Lung (tissue), 12 donors: ENCODE results near the gene NCOA6. TPM values are rescaled to one million over a fixed set of nuclear protein-coding genes. Genes with fewer than 3 reads are reported as not detected.

Source experiments
- ATAC-seq: fragments of 200-7000 bp; cut with Tn5 transposase; one replicate; pipeline ENCODE4 v1.9.1; 2020; ENCODE audit warnings: moderate number of reproducible peaks; ENCODE audit not compliant: insufficient read depth, low FRiP score
- DNase-seq, 3 donors: peaks; one replicate each; pipeline ENCODE4 v3.0.0-alpha.2; 2013 to 2017
- H3K27ac ChIP-seq, 2 donors: one replicate each; pipeline ENCODE4 v1.5.1; 2013; ENCODE audit warnings: mild to moderate bottlenecking in 2 of 2, moderate library complexity in 2 of 2, control low read depth in 1 of 2, inconsistent platforms in 1 of 2, low read depth in 1 of 2, low read length in 1 of 2
- H3K27me3 ChIP-seq, 3 donors: one replicate each; pipeline ENCODE4 v1.5.1; 2013; ENCODE audit warnings: low read length in 2 of 3; ENCODE audit not compliant: control insufficient read depth in 3 of 3, insufficient read depth in 3 of 3
- H3K36me3 ChIP-seq, 4 donors: one replicate each; pipeline ENCODE4 v1.5.1; 2013; ENCODE audit warnings: low read length in 4 of 4, mild to moderate bottlenecking in 1 of 4, moderate library complexity in 1 of 4; ENCODE audit not compliant: control insufficient read depth in 4 of 4, insufficient read depth in 4 of 4
- H3K4me1 ChIP-seq, 5 donors: one replicate each; pipeline ENCODE4 v1.5.1; 2013; ENCODE audit warnings: low read length in 5 of 5, mild to moderate bottlenecking in 2 of 5, moderate library complexity in 1 of 5; ENCODE audit not compliant: control insufficient read depth in 5 of 5, insufficient read depth in 5 of 5
- H3K4me3 ChIP-seq: one replicate; pipeline ENCODE4 v1.5.1; 2013; ENCODE audit warnings: mild to moderate bottlenecking, control low read depth, moderate library complexity
- H3K9ac ChIP-seq, 2 donors: one replicate each; pipeline ENCODE4 v1.5.1; 2013; ENCODE audit warnings: low read length in 2 of 2, control low read depth in 1 of 2; ENCODE audit not compliant: insufficient read depth in 1 of 2
- H3K9me3 ChIP-seq, 4 donors: one replicate each; pipeline ENCODE4 v1.5.1; 2013; ENCODE audit warnings: low read length in 3 of 4, mild to moderate bottlenecking in 1 of 4, moderate library complexity in 1 of 4; ENCODE audit not compliant: control insufficient read depth in 4 of 4, insufficient read depth in 3 of 4
- WGBS, 2 donors: extraction: QIAGEN DNeasy Blood & Tissue Kit; methylation state at CpG; one replicate each; pipeline ENCODE4 v1.1.7; 2013; 5-methylcytosine and 5-hydroxymethylcytosine counted together
- polyA plus RNA-seq, 2 donors: library from polyadenylated mRNA; stranded (reverse); fragments of 200-250 nt; gene quantifications; one replicate each; pipeline ENCODE4 v1.2.1, GENCODE V29; 2013
- total RNA-seq, 2 donors: library from RNA; depleted of rRNA in 1 of 2; stranded (reverse); fragments of >200 nt in 1 of 2; gene quantifications; one replicate each; pipeline ENCODE4 v1.2.1, GENCODE V29; 2014 to 2021
- TF ChIP-seq, protein P1 (sequence below): IDR thresholded peaks from 2 replicates; pipeline ENCODE4 v1.5.1; 2012; ENCODE audit warnings: mild to moderate bottlenecking; ENCODE audit errors: control extremely low read depth, extremely low read depth
- donor health status: control.
- donor health status: control.
- donor health status: Bipolar disorder and iron deficiency.
- donor health status: healthy.
- donor health status: DM: yes; HTN: yes; CAD: no.

The NCOA6 gene
- total and polyA plus RNA-seq, 4 donors, result 13.2 to 27.5 (median 21.8) TPM

DNA sequence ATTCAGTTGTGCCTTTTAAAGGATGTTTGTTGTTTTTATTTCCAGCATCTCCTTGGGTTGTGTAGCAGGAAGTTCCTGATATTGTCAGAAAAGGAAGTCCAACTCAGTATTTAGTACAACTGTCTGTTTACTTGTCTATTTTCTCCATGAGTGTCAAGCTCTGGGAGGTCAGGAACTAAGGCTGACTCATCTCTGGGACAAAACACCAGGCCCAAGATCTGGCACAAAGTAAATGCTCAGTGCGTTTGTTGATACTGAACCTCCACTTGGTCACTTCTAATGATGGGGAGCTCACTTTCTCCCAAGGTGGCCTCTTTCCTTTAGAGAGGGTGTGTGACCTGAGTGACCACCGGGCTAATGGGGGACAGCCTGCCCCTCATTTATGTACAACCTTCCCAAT is 136.0 kb downstream of the NCOA6 start:
- TF ChIP-seq, protein P1, sequence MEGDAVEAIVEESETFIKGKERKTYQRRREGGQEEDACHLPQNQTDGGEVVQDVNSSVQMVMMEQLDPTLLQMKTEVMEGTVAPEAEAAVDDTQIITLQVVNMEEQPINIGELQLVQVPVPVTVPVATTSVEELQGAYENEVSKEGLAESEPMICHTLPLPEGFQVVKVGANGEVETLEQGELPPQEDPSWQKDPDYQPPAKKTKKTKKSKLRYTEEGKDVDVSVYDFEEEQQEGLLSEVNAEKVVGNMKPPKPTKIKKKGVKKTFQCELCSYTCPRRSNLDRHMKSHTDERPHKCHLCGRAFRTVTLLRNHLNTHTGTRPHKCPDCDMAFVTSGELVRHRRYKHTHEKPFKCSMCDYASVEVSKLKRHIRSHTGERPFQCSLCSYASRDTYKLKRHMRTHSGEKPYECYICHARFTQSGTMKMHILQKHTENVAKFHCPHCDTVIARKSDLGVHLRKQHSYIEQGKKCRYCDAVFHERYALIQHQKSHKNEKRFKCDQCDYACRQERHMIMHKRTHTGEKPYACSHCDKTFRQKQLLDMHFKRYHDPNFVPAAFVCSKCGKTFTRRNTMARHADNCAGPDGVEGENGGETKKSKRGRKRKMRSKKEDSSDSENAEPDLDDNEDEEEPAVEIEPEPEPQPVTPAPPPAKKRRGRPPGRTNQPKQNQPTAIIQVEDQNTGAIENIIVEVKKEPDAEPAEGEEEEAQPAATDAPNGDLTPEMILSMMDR, result no peak
- no peak overlapping the region for H3K27ac ChIP-seq
- H3K4me1 ChIP-seq, result peaks cover 0 to 3% (median 0%) of the 10 kb centered on the region in 5 donors
- no peak overlapping the region for H3K9ac ChIP-seq
- DNase-seq (no peak), ATAC-seq (no peak)
- H3K4me3 ChIP-seq, result no peak overlapping the region
- WGBS, 2 donors, result 76 to 77% methylated on average over 2 of the region's 2 CpGs
- H3K36me3 ChIP-seq, result no peaks in the 10 kb centered on the region
- H3K9me3 ChIP-seq, result no peaks in the 10 kb centered on the region
- no peaks in the 10 kb centered on the region for H3K27me3 ChIP-seq

- TF ChIP-seq, protein P1, result no peak
- ATAC-seq (no peak), DNase-seq (no peak)
- Histone ChIP-seq H3K4me3 (no peak overlapping the region), H3K36me3 (no peaks in the 10 kb centered on the region), H3K27ac (no peak overlapping the region), H3K27me3 (no peaks in the 10 kb centered on the region), H3K9ac (no peak overlapping the region), H3K9me3 (no peaks in the 10 kb centered on the region), H3K4me1 (no peaks in the 10 kb centered on the region)
- 94 to 98% methylated on average over 3 of the region's 3 CpGs for WGBS, 2 donors
Measured at GRCh38 chr20:34683667-34684066, 141.8 kb downstream of the NCOA6 start.

DNA sequence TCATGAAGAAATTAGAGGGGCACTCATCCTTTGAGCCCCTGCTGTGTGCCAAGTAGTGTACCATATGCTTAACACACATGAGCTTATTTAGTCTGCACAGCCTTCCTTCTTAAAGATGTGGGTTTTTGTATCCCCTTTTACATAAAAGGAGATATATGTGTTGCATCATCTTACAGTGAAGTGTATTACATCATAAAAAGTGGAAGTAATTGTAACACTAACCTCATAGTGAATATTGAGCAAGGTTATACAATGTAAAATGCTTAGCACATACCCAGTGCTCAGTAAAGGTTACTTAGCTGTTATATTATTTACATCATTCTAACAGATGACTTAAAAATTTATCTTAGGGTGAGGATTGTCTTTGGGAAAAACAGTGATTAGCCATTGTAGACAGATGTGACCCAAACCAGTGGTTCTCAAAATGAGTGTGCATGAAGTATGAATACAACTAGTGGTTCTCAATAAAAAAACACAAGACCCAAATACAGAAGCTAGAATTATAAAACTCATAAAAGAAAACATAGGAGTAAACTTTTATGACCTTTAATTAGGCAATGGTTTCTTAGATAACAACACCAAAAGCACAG is 144.8 kb downstream of the NCOA6 start:
- peaks cover 0 to 5% (median 0%) of the 10 kb centered on the region in 5 donors for H3K4me1 ChIP-seq
- DNase-seq, result no peak
- H3K4me3 ChIP-seq, result no peak overlapping the region
- no peaks in the 10 kb centered on the region for H3K36me3 ChIP-seq
- no peaks in the 10 kb centered on the region for H3K9me3 ChIP-seq
- H3K9ac ChIP-seq, result no peak overlapping the region
- no peaks in the 10 kb centered on the region for H3K27me3 ChIP-seq
- TF ChIP-seq, protein P1, result no peak
- ATAC-seq, result no peak
- no peak overlapping the region for H3K27ac ChIP-seq
